ENCODE results near the gene CTAG1B.
"Not testable (repeated sequence)": the region's sequence is repeated elsewhere in the genome, so short reads cannot be mapped to it uniquely, and the experiment has no call there.

CTAG1B gene

GRCh38 chrX:154599531-154599930 is 19.6 kb downstream of the CTAG1B start:
- Histone ChIP-seq H3K36me3 (ENCODE audit: insufficient read depth, low read length) (no peaks in the 10 kb centered on the region), H3K27ac (ENCODE audit: low read depth, low read length) (no peak overlapping the region), H3K4me3 (ENCODE audit: low read length) (no peak overlapping the region), H3K4me1 (ENCODE audit: insufficient read depth, low read length) (peaks cover 6% of the 10 kb centered on the region; the same call in 1 of the 2 replicates), H3K9ac (ENCODE audit: low read depth, low read length) (no peak overlapping the region), H3K9me3 (ENCODE audit: insufficient read depth, low read depth, low read length) (0 out of 2 replicates have a peak, but pooled peaks cover 5% of the 10 kb centered on the region), H3K27me3 (ENCODE audit: insufficient read depth, low read length) (no peaks in the 10 kb centered on the region)
- WGBS: 95% methylated on average over 14 of the region's 14 CpGs

GRCh38 chrX:154598656-154599055 is 20.4 kb downstream of the CTAG1B start:
- H3K4me1 ChIP-seq (ENCODE audit: insufficient read depth, low read length): peaks cover 6% of the 10 kb centered on the region; the same call in 1 of the 2 replicates
- H3K36me3 ChIP-seq (ENCODE audit: insufficient read depth, low read length): no peaks in the 10 kb centered on the region
- H3K27ac ChIP-seq (ENCODE audit: low read depth, low read length): no peak overlapping the region
- WGBS: 96% methylated on average over 5 of the region's 8 CpGs
- H3K27me3 ChIP-seq (ENCODE audit: insufficient read depth, low read length): no peaks in the 10 kb centered on the region
- H3K4me3 ChIP-seq (ENCODE audit: low read length): no peak overlapping the region
- H3K9ac ChIP-seq (ENCODE audit: low read depth, low read length): no peak overlapping the region
- 0 out of 2 replicates have a peak, but pooled peaks cover 5% of the 10 kb centered on the region for H3K9me3 ChIP-seq (ENCODE audit: insufficient read depth, low read depth, low read length)

GRCh38 chrX:154597221-154597620 is 21.9 kb downstream of the CTAG1B start:
- 92% methylated on average over 12 of the region's 12 CpGs for WGBS
- Histone ChIP-seq H3K4me1 (ENCODE audit: insufficient read depth, low read length) (peaks cover 6% of the 10 kb centered on the region; the same call in 1 of the 2 replicates), H3K9ac (ENCODE audit: low read depth, low read length) (no peak overlapping the region), H3K36me3 (ENCODE audit: insufficient read depth, low read length) (no peaks in the 10 kb centered on the region), H3K27me3 (ENCODE audit: insufficient read depth, low read length) (no peaks in the 10 kb centered on the region), H3K4me3 (ENCODE audit: low read length) (no peak overlapping the region), H3K9me3 (ENCODE audit: insufficient read depth, low read depth, low read length) (0 out of 2 replicates have a peak, but pooled peaks cover 5% of the 10 kb centered on the region), H3K27ac (ENCODE audit: low read depth, low read length) (no peak overlapping the region; the same call in 1 of the 2 replicates)

- Histone ChIP-seq H3K27ac (ENCODE audit: low read depth, low read length) (peak overlapping the region; percentile 66; the same call in 1 of the 2 replicates), H3K27me3 (ENCODE audit: insufficient read depth, low read length) (no peaks in the 10 kb centered on the region), H3K9ac (ENCODE audit: low read depth, low read length) (no peak overlapping the region), H3K4me1 (ENCODE audit: insufficient read depth, low read length) (peaks cover 6% of the 10 kb centered on the region; the same call in 1 of the 2 replicates), H3K9me3 (ENCODE audit: insufficient read depth, low read depth, low read length) (0 out of 2 replicates have a peak, but pooled peaks cover 5% of the 10 kb centered on the region), H3K36me3 (ENCODE audit: insufficient read depth, low read length) (no peaks in the 10 kb centered on the region), H3K4me3 (ENCODE audit: low read length) (no peak overlapping the region)
- WGBS: 0% methylated on average over 2 of the region's 3 CpGs
These were observed 22.7 kb downstream of the CTAG1B start for GRCh38 chrX:154596290-154596929.

DNA sequence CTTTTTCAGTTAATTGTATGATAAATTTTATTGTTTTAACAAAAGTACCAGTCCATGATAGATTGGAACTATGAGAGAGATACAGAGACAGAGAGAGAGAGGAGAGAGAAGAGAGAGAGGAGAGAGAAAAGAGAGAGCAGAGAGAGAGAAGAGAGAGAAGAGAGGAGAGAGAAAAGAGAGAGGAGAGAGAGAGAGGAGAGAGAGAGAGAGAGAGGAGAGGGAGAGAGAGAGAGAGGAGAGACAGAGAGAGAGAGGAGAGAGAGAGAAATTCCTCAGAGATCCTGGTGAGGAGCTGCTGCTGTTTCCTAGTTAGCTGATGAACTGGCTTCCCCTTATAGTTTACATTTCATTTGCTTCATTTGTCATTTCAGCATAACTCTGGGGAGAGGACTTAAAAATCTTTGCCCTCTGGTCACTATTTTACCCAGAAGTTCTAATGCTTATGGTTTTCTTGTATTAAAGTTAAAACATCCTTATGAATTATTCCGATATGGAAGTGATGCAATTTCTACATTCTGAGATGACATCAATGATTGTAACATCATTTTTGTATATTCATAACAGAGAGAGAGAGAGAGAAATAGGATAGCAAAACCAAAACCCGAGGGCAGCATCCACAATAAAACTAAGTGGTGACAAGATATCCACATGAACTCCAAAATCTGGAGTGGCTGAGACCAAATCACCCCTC is 23.4 kb downstream of the CTAG1B start:
- Histone ChIP-seq H3K27me3 (ENCODE audit: insufficient read depth, low read length) (no peaks in the 10 kb centered on the region), H3K4me3 (ENCODE audit: low read length) (no peak overlapping the region), H3K4me1 (ENCODE audit: insufficient read depth, low read length) (peaks cover 6% of the 10 kb centered on the region; the same call in 1 of the 2 replicates), H3K36me3 (ENCODE audit: insufficient read depth, low read length) (no peaks in the 10 kb centered on the region), H3K27ac (ENCODE audit: low read depth, low read length) (peak overlapping the region; percentile 66; the same call in 1 of the 2 replicates), H3K9me3 (ENCODE audit: insufficient read depth, low read depth, low read length) (0 out of 2 replicates have a peak, but pooled peaks cover 5% of the 10 kb centered on the region), H3K9ac (ENCODE audit: low read depth, low read length) (no peak overlapping the region)
- WGBS: 90% methylated on average over 1 of the region's 2 CpGs

DNA sequence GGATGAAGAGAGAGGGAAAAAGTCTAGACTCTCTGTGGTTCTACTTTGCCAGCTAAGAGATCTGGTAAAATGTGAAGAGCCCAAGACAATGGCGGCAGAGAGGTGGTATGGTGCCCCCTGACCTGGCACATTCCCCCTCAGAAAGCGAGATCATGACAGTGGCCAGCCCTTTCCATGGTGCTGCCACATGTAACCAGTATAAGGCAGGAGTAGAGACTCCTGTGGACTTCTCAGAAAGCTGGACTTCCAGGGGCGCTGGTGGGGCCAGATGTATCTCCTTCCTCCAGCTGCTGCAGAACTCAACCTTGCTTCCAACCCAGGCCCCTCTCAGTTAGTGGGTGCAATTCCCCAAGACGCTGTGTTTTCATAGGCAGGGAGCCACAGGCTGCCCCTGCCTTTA is 24.6 kb downstream of the CTAG1B start:
- Histone ChIP-seq H3K4me3 (ENCODE audit: low read length) (no peak overlapping the region), H3K27me3 (ENCODE audit: insufficient read depth, low read length) (no peaks in the 10 kb centered on the region), H3K9me3 (ENCODE audit: insufficient read depth, low read depth, low read length) (0 out of 2 replicates have a peak, but pooled peaks cover 5% of the 10 kb centered on the region), H3K4me1 (ENCODE audit: insufficient read depth, low read length) (peaks cover 6% of the 10 kb centered on the region; the same call in 1 of the 2 replicates), H3K27ac (ENCODE audit: low read depth, low read length) (no peak overlapping the region), H3K9ac (ENCODE audit: low read depth, low read length) (no peak overlapping the region), H3K36me3 (ENCODE audit: insufficient read depth, low read length) (no peaks in the 10 kb centered on the region)
- 94% methylated on average over 4 of the region's 4 CpGs for WGBS

DNA sequence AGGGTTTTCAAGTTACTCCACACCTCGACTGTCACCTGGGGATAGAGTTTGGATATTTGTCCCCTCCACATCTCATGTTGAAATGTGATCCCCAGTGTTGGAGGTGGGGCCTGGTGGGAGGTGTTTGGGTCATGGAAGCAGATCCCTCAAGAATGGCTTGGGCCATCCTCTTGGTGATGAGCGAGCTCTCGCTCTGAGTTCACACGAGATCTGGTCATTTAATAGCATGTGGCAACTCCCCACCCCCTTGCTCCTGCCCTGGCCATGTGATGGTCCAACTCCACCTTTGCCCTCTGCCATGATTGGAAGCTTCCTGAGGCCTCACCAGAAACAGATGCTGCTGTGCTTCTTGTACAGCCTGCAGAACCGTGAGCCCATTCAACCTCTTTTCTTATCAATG is 25.9 kb downstream of the CTAG1B start:
- WGBS: 93% methylated on average over 5 of the region's 5 CpGs
- no peaks in the 10 kb centered on the region for H3K27me3 ChIP-seq (ENCODE audit: insufficient read depth, low read length)

DNA sequence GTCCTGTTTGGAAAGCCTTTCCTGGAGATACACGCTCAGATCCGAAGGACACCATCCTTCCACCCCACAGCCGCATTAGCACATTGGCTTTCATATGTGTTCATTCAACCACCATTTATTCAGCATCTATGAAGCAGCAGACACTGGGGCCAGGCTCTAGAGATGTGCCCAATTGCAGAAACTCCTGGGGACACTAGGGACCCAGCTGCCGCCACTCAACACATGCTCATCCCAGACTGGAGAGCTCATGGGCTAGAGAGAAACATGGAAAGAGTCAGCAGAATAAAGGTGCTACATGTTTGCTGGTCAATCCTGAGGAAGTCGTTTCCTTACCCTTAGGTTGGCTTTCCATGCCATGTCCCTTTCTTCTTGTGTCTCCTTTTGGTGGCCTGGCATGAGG is 26.6 kb downstream of the CTAG1B start:
- H3K27ac ChIP-seq (ENCODE audit: low read depth, low read length): no peak overlapping the region
- no peaks in the 10 kb centered on the region for H3K36me3 ChIP-seq (ENCODE audit: insufficient read depth, low read length)
- H3K9ac ChIP-seq (ENCODE audit: low read depth, low read length): no peak overlapping the region
- peaks cover 6% of the 10 kb centered on the region; the same call in 1 of the 2 replicates for H3K4me1 ChIP-seq (ENCODE audit: insufficient read depth, low read length)
- H3K27me3 ChIP-seq (ENCODE audit: insufficient read depth, low read length): no peaks in the 10 kb centered on the region
- WGBS: 98% methylated on average over 5 of the region's 5 CpGs
- no peak overlapping the region for H3K4me3 ChIP-seq (ENCODE audit: low read length)
- H3K9me3 ChIP-seq (ENCODE audit: insufficient read depth, low read depth, low read length): 0 out of 2 replicates have a peak, but pooled peaks cover 2% of the 10 kb centered on the region

More for the DNA sequence above, 25.9 kb downstream of the CTAG1B start:
- 0 out of 2 replicates have a peak, but pooled peaks cover 5% of the 10 kb centered on the region for H3K9me3 ChIP-seq (ENCODE audit: insufficient read depth, low read depth, low read length)
- H3K36me3 ChIP-seq (ENCODE audit: insufficient read depth, low read length): no peaks in the 10 kb centered on the region
- H3K27ac ChIP-seq (ENCODE audit: low read depth, low read length): no peak overlapping the region
- H3K4me1 ChIP-seq (ENCODE audit: insufficient read depth, low read length): peaks cover 6% of the 10 kb centered on the region; the same call in 1 of the 2 replicates
- H3K4me3 ChIP-seq (ENCODE audit: low read length): no peak overlapping the region
- H3K9ac ChIP-seq (ENCODE audit: low read depth, low read length): no peak overlapping the region

DNA sequence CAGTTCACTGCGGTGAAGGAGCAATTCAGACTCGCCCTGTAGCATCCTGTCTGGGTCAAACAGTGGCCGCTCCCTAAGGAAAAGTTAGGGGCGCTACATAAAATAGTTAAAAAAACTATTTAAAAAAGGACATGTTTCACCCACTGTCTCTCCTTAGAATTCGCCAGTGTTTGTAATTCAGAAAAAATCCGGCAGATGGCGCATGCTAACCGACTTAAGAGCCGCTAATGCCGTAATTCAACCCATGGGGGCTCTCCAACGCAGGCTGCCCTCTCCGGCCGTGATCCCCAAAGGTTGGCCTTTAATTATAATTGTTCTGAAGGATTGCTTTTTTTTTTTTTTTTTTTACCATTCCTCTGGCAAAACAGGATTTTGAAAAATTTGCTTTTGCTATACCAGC is 28.7 kb downstream of the CTAG1B start:
- H3K4me1 ChIP-seq (ENCODE audit: insufficient read depth, low read length); H3K27me3 ChIP-seq (ENCODE audit: insufficient read depth, low read length); H3K9ac ChIP-seq (ENCODE audit: low read depth, low read length); H3K9me3 ChIP-seq (ENCODE audit: insufficient read depth, low read depth, low read length); H3K27ac ChIP-seq (ENCODE audit: low read depth, low read length); H3K4me3 ChIP-seq (ENCODE audit: low read length); H3K36me3 ChIP-seq (ENCODE audit: insufficient read depth, low read length): not testable (repeated sequence)
- no CpG with 5 or more reads among the region's 13 CpGs for WGBS

DNA sequence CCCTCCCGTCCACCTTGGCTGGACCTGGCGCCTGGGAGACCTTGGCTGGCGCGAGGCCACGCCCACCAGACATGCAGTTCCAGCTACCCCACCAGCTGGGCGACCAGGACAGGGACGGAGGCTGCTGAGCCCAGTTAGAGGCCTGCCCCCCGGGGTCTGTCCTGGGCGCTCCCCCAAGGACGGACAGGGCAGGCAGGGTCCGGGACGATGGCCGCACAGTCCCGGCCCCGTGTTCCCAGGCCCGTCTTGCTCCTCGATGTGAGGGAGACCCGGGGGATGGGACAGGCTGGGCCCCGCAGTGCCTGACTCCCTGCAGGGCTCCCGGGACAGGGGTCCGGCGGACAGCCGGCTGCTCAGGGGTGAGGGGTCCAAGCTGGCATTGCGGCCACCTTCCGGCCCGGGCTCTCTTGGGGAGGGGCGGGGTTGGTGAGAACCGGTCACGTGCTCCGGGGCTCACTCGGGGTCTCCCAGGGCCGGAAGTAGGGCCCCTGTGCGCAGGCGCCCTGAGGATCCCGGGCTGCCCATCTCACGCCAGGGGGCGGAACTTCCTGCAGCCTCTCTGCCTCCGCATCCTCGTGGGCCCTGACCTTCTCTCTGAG is 34.4 kb downstream of the CTAG1B start, which contains the start of gene CTAG1A:
TSS of gene CTAG1A (plus strand) at position 549 of the 599 bp plus-strand sequence. CDS start 74 bp downstream, outside the sequence.
- not testable (repeated sequence) for H3K9me3 ChIP-seq (ENCODE audit: insufficient read depth, low read depth, low read length); H3K4me1 ChIP-seq (ENCODE audit: insufficient read depth, low read length); H3K27me3 ChIP-seq (ENCODE audit: insufficient read depth, low read length); H3K9ac ChIP-seq (ENCODE audit: low read depth, low read length); H3K36me3 ChIP-seq (ENCODE audit: insufficient read depth, low read length); H3K27ac ChIP-seq (ENCODE audit: low read depth, low read length); H3K4me3 ChIP-seq (ENCODE audit: low read length)
- no CpG with 5 or more reads among the region's 39 CpGs for WGBS

DNA sequence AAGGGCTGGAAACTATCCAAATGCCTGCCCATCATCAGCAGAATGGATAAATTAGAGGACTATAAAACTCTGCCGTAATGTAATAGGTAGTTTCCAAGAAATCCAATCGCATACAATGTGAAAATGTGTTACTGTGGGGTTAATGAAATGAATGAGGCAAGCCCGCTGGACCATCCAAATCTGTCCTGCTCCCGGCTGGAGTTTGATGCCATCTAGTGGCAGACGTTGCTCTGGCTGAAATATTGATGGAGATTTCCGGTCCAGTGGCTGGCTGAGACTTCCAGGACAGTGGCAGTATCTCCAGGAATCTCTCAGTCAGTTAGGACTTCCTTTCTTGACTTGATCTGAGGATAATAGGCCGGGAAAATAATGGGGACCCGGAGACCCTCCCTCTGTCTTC is 36.1 kb downstream of the CTAG1B start:
- H3K27ac ChIP-seq (ENCODE audit: low read depth, low read length); H3K9ac ChIP-seq (ENCODE audit: low read depth, low read length); H3K4me1 ChIP-seq (ENCODE audit: insufficient read depth, low read length); H3K36me3 ChIP-seq (ENCODE audit: insufficient read depth, low read length); H3K4me3 ChIP-seq (ENCODE audit: low read length); H3K9me3 ChIP-seq (ENCODE audit: insufficient read depth, low read depth, low read length); H3K27me3 ChIP-seq (ENCODE audit: insufficient read depth, low read length): not testable (repeated sequence)
- WGBS: no CpG with 5 or more reads among the region's 8 CpGs
